Neural progenitor cell (in vitro differentiated cells): ENCODE results near the gene PHF1.

ENCODE experiments used
- CTCF ChIP-seq: fragments of 200-600 bp; sonication (generic); IDR thresholded peaks from 2 replicates; pipeline ENCODE4 v1.5.1; 2017; ENCODE audit warnings: antibody characterized with exemption, mild to moderate bottlenecking
- EZH2 ChIP-seq: fragments of 200-600 bp; sonication (generic); IDR thresholded peaks from 2 replicates; pipeline ENCODE4 v1.6.1; 2017; ENCODE audit warnings: antibody characterized with exemption, mild to moderate bottlenecking, moderate library complexity
- EZH2phosphoT487 ChIP-seq: fragments of 200-600 bp; sonication (generic); IDR thresholded peaks from 2 replicates; pipeline ENCODE4 v1.6.1; 2017; ENCODE audit warnings: antibody characterized with exemption

DNA sequence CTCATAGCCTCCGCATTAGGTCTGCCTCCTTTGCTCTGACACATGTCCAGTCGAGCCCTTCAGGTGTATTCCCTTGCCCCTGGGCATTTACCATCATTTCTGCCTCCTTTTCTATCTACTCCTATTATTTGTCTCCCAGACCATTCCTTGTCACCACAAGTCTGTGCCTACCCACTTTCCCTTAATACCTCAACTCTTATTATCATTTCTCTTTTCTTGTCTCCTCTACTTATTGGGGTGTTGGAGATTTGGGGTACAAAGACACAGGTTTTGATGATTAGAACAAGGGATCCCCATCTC, 10.5 kb downstream of the PHF1 start:
- TF ChIP-seq CTCF (no peak), EZH2 (no peak), EZH2phosphoT487 (no peak)
